H1 (cell line): ENCODE data around the gene ARMH2. TPM values are rescaled to one million over a fixed set of nuclear protein-coding genes. Genes with fewer than 3 reads are reported as not detected.

Source experiments
- ASH2L ChIP-seq: fragments of 200-600, 300-600 bp; sonication (generic); IDR thresholded peaks from one replicate; pipeline ENCODE4 v1.7.1; 2017; ENCODE audit warnings: low read length
- EZH2 ChIP-seq: fragments of 200-600 bp; sonication (generic); IDR thresholded peaks from 2 replicates; pipeline ENCODE4 v1.7.1; 2012; ENCODE audit warnings: low read depth, mild to moderate bottlenecking, moderate library complexity, low read length, inconsistent platforms; ENCODE audit not compliant: severe bottlenecking
- HDAC6 ChIP-seq: IDR thresholded peaks from one replicate; pipeline ENCODE4 v1.7.1; 2012; ENCODE audit warnings: low read depth, mild to moderate bottlenecking, inconsistent platforms, low read length, moderate library complexity
- SIN3A ChIP-seq, 2 experiments: IDR thresholded peaks in 1 of 2; conservative IDR thresholded peaks in 1 of 2; 2 replicates each; pipeline ENCODE4 v1.6.1; 2011 to 2012; ENCODE audit warnings: low read length in 2 of 2, improper control_type of control experiment in 1 of 2, low read depth in 1 of 2, mild to moderate bottlenecking in 1 of 2
- YY1 ChIP-seq: IDR thresholded peaks from 2 replicates; pipeline ENCODE4 v1.6.1; 2011; ENCODE audit warnings: low read depth, mild to moderate bottlenecking, low read length
- polyA plus RNA-seq, 7 experiments: library from polyadenylated mRNA; depleted of rRNA in 3 of 7; stranded (reverse) in 5 of 7; unstranded in 2 of 7; fragments of >200 nt in 5 of 7; fragments of 200-250 nt in 2 of 7; gene quantifications; 1 replicate in 5 of 7; 2 replicates in 1 of 7; 4 replicates in 1 of 7; pipeline versions ENCODE4 v1.2.1 to v1.2.3, GENCODE V29; 2011 to 2013; ENCODE audit warnings: missing spikeins in 2 of 7, mixed read lengths in 2 of 7
- total RNA-seq: library from RNA; stranded (reverse); fragmentation: NEBNext Ultra II Directional; extraction: Animal tissue kit (Norgen Biotek cat#: 25700); gene quantifications from 2 replicates; pipeline ENCODE4 v1.2.1, GENCODE V29; 2021
- TF ChIP-seq, protein P1 (sequence below): fragments of 300-600 bp; sonication (generic); IDR thresholded peaks from 2 replicates; pipeline ENCODE4 v1.7.1; 2012; ENCODE audit warnings: low read length, moderate library complexity, mild to moderate bottlenecking, inconsistent platforms; ENCODE audit not compliant: insufficient replicate concordance
- TF ChIP-seq, protein P2 (sequence below): IDR thresholded peaks from 2 replicates; pipeline ENCODE4 v1.6.1; 2012; ENCODE audit warnings: inconsistent platforms

Gene ARMH2
- total and polyA plus RNA-seq, 2 of the 8 experiments (the other 6 are each of a cell fraction or from before 2014, with no cell fraction given): not detected

DNA sequence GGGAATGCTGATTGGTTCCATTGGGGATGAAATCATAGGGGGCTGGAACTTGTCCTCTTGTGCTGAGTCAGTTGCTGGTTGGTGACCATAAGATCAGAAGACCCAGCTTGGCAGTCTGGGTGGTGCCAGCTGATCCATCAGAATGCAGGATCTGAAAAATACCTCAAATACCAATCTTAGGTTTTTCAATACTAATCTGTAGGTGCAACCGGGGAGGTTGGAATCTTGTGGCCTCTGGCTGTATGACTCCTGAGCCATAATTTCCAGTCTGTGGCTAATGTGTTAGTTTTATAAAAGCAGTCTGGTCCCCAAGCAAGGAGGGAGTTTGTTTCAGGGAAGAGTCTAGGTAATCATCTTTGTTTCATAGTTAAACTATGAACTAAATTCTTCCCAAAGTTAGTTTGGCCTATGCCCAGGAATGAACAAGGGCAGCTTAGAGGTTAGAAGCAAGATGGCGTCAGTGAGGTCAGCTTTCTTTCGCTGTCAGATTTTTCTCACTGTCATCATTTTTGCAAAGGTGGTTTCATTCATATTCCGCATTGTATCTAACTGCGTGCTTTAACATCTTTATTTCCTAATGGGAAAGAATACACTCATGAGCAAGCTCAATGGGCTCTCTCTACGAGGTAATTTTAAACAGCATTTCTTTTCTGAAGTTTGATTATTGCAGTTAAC is 2.0 kb downstream of the ARMH2 start (continued):
- TF ChIP-seq EZH2: no peak
- TF ChIP-seq ASH2L: no peak
- TF ChIP-seq, protein P1, sequence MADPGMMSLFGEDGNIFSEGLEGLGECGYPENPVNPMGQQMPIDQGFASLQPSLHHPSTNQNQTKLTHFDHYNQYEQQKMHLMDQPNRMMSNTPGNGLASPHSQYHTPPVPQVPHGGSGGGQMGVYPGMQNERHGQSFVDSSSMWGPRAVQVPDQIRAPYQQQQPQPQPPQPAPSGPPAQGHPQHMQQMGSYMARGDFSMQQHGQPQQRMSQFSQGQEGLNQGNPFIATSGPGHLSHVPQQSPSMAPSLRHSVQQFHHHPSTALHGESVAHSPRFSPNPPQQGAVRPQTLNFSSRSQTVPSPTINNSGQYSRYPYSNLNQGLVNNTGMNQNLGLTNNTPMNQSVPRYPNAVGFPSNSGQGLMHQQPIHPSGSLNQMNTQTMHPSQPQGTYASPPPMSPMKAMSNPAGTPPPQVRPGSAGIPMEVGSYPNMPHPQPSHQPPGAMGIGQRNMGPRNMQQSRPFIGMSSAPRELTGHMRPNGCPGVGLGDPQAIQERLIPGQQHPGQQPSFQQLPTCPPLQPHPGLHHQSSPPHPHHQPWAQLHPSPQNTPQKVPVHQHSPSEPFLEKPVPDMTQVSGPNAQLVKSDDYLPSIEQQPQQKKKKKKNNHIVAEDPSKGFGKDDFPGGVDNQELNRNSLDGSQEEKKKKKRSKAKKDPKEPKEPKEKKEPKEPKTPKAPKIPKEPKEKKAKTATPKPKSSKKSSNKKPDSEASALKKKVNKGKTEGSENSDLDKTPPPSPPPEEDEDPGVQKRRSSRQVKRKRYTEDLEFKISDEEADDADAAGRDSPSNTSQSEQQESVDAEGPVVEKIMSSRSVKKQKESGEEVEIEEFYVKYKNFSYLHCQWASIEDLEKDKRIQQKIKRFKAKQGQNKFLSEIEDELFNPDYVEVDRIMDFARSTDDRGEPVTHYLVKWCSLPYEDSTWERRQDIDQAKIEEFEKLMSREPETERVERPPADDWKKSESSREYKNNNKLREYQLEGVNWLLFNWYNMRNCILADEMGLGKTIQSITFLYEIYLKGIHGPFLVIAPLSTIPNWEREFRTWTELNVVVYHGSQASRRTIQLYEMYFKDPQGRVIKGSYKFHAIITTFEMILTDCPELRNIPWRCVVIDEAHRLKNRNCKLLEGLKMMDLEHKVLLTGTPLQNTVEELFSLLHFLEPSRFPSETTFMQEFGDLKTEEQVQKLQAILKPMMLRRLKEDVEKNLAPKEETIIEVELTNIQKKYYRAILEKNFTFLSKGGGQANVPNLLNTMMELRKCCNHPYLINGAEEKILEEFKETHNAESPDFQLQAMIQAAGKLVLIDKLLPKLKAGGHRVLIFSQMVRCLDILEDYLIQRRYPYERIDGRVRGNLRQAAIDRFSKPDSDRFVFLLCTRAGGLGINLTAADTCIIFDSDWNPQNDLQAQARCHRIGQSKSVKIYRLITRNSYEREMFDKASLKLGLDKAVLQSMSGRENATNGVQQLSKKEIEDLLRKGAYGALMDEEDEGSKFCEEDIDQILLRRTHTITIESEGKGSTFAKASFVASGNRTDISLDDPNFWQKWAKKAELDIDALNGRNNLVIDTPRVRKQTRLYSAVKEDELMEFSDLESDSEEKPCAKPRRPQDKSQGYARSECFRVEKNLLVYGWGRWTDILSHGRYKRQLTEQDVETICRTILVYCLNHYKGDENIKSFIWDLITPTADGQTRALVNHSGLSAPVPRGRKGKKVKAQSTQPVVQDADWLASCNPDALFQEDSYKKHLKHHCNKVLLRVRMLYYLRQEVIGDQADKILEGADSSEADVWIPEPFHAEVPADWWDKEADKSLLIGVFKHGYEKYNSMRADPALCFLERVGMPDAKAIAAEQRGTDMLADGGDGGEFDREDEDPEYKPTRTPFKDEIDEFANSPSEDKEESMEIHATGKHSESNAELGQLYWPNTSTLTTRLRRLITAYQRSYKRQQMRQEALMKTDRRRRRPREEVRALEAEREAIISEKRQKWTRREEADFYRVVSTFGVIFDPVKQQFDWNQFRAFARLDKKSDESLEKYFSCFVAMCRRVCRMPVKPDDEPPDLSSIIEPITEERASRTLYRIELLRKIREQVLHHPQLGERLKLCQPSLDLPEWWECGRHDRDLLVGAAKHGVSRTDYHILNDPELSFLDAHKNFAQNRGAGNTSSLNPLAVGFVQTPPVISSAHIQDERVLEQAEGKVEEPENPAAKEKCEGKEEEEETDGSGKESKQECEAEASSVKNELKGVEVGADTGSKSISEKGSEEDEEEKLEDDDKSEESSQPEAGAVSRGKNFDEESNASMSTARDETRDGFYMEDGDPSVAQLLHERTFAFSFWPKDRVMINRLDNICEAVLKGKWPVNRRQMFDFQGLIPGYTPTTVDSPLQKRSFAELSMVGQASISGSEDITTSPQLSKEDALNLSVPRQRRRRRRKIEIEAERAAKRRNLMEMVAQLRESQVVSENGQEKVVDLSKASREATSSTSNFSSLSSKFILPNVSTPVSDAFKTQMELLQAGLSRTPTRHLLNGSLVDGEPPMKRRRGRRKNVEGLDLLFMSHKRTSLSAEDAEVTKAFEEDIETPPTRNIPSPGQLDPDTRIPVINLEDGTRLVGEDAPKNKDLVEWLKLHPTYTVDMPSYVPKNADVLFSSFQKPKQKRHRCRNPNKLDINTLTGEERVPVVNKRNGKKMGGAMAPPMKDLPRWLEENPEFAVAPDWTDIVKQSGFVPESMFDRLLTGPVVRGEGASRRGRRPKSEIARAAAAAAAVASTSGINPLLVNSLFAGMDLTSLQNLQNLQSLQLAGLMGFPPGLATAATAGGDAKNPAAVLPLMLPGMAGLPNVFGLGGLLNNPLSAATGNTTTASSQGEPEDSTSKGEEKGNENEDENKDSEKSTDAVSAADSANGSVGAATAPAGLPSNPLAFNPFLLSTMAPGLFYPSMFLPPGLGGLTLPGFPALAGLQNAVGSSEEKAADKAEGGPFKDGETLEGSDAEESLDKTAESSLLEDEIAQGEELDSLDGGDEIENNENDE: no peak
- no peak for TF ChIP-seq YY1
- TF ChIP-seq SIN3A (conservative IDR thresholded peaks at IDR 0.05 in 1 of 2, IDR thresholded peaks at IDR 0.05 in 1 of 2; ENCODE audit: low read depth in 1 of 2, low read length in 2 of 2): no peak
- TF ChIP-seq, protein P2, sequence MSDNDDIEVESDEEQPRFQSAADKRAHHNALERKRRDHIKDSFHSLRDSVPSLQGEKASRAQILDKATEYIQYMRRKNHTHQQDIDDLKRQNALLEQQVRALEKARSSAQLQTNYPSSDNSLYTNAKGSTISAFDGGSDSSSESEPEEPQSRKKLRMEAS: no peak
- TF ChIP-seq HDAC6: no peak
